ENCODE data around the gene NME7. TPM values are rescaled to one million over a fixed set of nuclear protein-coding genes. Genes with fewer than 3 reads are reported as not detected.
"Not testable (repeated sequence)": the region's sequence is repeated elsewhere in the genome, so short reads cannot be mapped to it uniquely, and the experiment has no call there.

Gene NME7
- total and polyA plus RNA-seq, 2 experiments from 2014 or later: 39.1 to 48.5 TPM

DNA sequence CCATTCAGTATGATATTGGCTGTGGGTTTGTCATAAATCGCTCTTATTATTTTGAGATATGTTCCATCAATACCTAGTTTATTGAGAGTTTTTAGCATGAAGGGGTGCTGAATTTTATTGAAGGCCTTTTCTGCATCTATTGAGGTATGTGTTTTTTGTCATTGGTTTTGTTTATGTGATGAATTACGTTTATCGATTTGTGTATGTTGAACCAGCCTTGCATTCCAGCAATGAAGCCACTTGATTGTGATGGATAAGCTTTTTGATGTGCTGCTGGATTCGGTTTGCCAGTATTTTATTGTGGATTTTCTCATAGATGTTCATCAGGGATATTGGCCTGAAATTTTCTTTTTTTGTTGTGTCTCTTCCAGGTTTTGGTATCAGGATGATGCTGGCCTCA, 86.0 kb downstream of the NME7 start:
- H3K4me3 ChIP-seq; H3F3A ChIP-seq (replicated peaks; ENCODE audit: low read depth); H3K4me1 ChIP-seq (ENCODE audit: insufficient read depth); H3K27me3 ChIP-seq (ENCODE audit: insufficient read depth); H3K27ac Mint-ChIP-seq; H3K27me3 Mint-ChIP-seq (ENCODE audit: insufficient read depth, low read depth, poor library complexity); H3K4me2 ChIP-seq; H3K79me2 ChIP-seq (replicated peaks; ENCODE audit: insufficient read depth); DNase-seq (ENCODE audit: low spot score); H3K27ac ChIP-seq (ENCODE audit: low read depth); ATAC-seq; H3K4me3 Mint-ChIP-seq; H3K36me3 ChIP-seq (ENCODE audit: insufficient read depth); H2AFZ ChIP-seq; H3K9me2 ChIP-seq (ENCODE audit: insufficient read depth); H4K20me1 ChIP-seq (replicated peaks; ENCODE audit: insufficient read depth); H3K4me1 Mint-ChIP-seq: not testable (repeated sequence)
- Mint-ChIP-seq H3K36me3 (ENCODE audit: low read depth) (peaks cover 76% of the 10 kb centered on the region), H3K9me3 (peaks cover 66% of the 10 kb centered on the region)

DNA sequence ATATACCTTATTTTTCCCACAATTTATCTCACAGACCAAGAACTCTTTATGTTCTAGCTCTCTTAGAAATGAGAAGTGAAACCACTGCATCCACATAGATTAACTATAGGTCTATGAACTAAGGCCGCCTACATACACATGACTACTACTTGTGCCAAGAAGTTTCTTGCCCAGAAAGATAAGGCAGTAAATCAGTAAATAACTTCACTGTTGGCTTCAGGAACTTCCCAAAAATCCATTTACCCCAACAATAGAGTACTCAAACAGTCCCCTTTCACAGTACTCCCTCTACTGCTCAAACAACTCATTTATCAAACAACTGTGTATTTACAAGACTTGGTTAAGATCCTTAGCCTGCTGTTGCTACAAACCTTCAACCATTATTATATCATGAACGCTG, 96.5 kb downstream of the NME7 start:
- Mint-ChIP-seq H3K4me3 (no peak overlapping the region), H3K27ac (peak overlapping the region; percentile 33; the same call in 1 of the 2 replicates), H3K4me1 (peaks cover 5% of the 10 kb centered on the region; the same call in 1 of the 3 replicates), H3K36me3 (ENCODE audit: low read depth) (peaks cover 6% of the 10 kb centered on the region; the same call in 2 of the 3 replicates), H3K9me3 (peaks cover 9% of the 10 kb centered on the region; the same call in 2 of the 3 replicates), H3K27me3 (ENCODE audit: insufficient read depth, low read depth, poor library complexity) (no peaks in the 10 kb centered on the region)
- Histone ChIP-seq H3K27ac (ENCODE audit: low read depth) (no peak overlapping the region), H2AFZ (no peak overlapping the region), H3K36me3 (ENCODE audit: insufficient read depth) (no peaks in the 10 kb centered on the region), H4K20me1 (replicated peaks; ENCODE audit: insufficient read depth) (no peaks in the 10 kb centered on the region), H3K27me3 (ENCODE audit: insufficient read depth) (no peaks in the 10 kb centered on the region), H3K4me2 (no peak overlapping the region), H3K9me2 (ENCODE audit: insufficient read depth) (no peaks in the 10 kb centered on the region), H3F3A (replicated peaks; ENCODE audit: low read depth) (no peaks in the 10 kb centered on the region), H3K79me2 (replicated peaks; ENCODE audit: insufficient read depth) (no peaks in the 10 kb centered on the region), H3K4me3 (no peak overlapping the region), H3K4me1 (ENCODE audit: insufficient read depth) (no peaks in the 10 kb centered on the region)
- peak; percentile 28 for DNase-seq (ENCODE audit: low spot score)
- TF ChIP-seq, protein P1, sequence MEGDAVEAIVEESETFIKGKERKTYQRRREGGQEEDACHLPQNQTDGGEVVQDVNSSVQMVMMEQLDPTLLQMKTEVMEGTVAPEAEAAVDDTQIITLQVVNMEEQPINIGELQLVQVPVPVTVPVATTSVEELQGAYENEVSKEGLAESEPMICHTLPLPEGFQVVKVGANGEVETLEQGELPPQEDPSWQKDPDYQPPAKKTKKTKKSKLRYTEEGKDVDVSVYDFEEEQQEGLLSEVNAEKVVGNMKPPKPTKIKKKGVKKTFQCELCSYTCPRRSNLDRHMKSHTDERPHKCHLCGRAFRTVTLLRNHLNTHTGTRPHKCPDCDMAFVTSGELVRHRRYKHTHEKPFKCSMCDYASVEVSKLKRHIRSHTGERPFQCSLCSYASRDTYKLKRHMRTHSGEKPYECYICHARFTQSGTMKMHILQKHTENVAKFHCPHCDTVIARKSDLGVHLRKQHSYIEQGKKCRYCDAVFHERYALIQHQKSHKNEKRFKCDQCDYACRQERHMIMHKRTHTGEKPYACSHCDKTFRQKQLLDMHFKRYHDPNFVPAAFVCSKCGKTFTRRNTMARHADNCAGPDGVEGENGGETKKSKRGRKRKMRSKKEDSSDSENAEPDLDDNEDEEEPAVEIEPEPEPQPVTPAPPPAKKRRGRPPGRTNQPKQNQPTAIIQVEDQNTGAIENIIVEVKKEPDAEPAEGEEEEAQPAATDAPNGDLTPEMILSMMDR (conservative IDR thresholded peaks at IDR 0.05; ENCODE audit: low read depth in 2 of 2): peak; percentile 38 to 48
- TF ChIP-seq NANOG (IDR thresholded peaks at IDR 0.05; ENCODE audit: borderline replicate concordance): no peak
- peak; percentile 61 for ATAC-seq

DNA sequence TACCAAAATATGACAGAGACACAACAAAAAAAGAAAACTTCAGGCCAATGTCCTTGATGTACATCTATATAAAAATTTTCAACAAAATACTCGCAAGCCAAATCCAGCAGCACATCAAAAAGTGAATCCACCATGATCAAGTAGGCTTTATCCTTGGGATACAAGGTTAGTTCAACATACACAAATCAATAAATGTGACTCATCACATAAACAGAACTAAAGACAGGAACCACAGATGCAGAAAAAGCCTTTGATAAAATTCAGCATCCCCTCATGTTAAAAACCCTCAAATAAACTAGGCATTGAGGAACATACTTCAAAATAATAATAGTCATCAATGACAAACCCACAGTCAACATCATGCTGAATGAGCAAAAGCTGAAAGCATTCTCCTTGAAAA, 101.5 kb downstream of the NME7 start:
- Histone ChIP-seq H3K27ac (ENCODE audit: low read depth) (no peak overlapping the region), H3K36me3 (ENCODE audit: insufficient read depth) (0 out of 2 replicates have a peak, but pooled peaks cover 4% of the 10 kb centered on the region), H3K4me1 (ENCODE audit: insufficient read depth) (no peaks in the 10 kb centered on the region), H3K79me2 (replicated peaks; ENCODE audit: insufficient read depth) (no peaks in the 10 kb centered on the region), H3F3A (replicated peaks; ENCODE audit: low read depth) (no peaks in the 10 kb centered on the region), H3K27me3 (ENCODE audit: insufficient read depth) (no peaks in the 10 kb centered on the region), H3K4me2 (no peak overlapping the region), H3K9me2 (ENCODE audit: insufficient read depth) (peaks cover 22% of the 10 kb centered on the region; the same call in 1 of the 2 replicates), H2AFZ (no peak overlapping the region), H4K20me1 (replicated peaks; ENCODE audit: insufficient read depth) (no peaks in the 10 kb centered on the region), H3K4me3 (no peak overlapping the region)
- no peak overlapping the region for H3K27ac Mint-ChIP-seq
- no peak for DNase-seq (ENCODE audit: low spot score)
- no peaks in the 10 kb centered on the region for H3K9me3 Mint-ChIP-seq
- peaks cover 2% of the 10 kb centered on the region; the same call in 1 of the 3 replicates for H3K4me1 Mint-ChIP-seq
- no peak for ATAC-seq
- no peaks in the 10 kb centered on the region for H3K27me3 Mint-ChIP-seq (ENCODE audit: insufficient read depth, low read depth, poor library complexity)
- H3K4me3 Mint-ChIP-seq: no peak overlapping the region
- H3K36me3 Mint-ChIP-seq (ENCODE audit: low read depth): no peaks in the 10 kb centered on the region
- TF ChIP-seq STAT1 (IDR thresholded peaks at IDR 0.05; ENCODE audit: unreplicated experiment) (no peak), JUNB (IDR thresholded peaks at IDR 0.05; ENCODE audit: unreplicated experiment) (no peak), ZNF114 (CRISPR knock-in tag; IDR thresholded peaks at IDR 0.05) (no peak), POLR2AphosphoS5 (IDR thresholded peaks at IDR 0.05; ENCODE audit: low read depth) (no peak), CREB1 (CRISPR knock-in tag; IDR thresholded peaks at IDR 0.05; ENCODE audit: low read depth) (no peak)
- TF ChIP-seq, protein P2, sequence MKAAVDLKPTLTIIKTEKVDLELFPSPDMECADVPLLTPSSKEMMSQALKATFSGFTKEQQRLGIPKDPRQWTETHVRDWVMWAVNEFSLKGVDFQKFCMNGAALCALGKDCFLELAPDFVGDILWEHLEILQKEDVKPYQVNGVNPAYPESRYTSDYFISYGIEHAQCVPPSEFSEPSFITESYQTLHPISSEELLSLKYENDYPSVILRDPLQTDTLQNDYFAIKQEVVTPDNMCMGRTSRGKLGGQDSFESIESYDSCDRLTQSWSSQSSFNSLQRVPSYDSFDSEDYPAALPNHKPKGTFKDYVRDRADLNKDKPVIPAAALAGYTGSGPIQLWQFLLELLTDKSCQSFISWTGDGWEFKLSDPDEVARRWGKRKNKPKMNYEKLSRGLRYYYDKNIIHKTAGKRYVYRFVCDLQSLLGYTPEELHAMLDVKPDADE (IDR thresholded peaks at IDR 0.05): no peak
- TF ChIP-seq, protein P3, sequence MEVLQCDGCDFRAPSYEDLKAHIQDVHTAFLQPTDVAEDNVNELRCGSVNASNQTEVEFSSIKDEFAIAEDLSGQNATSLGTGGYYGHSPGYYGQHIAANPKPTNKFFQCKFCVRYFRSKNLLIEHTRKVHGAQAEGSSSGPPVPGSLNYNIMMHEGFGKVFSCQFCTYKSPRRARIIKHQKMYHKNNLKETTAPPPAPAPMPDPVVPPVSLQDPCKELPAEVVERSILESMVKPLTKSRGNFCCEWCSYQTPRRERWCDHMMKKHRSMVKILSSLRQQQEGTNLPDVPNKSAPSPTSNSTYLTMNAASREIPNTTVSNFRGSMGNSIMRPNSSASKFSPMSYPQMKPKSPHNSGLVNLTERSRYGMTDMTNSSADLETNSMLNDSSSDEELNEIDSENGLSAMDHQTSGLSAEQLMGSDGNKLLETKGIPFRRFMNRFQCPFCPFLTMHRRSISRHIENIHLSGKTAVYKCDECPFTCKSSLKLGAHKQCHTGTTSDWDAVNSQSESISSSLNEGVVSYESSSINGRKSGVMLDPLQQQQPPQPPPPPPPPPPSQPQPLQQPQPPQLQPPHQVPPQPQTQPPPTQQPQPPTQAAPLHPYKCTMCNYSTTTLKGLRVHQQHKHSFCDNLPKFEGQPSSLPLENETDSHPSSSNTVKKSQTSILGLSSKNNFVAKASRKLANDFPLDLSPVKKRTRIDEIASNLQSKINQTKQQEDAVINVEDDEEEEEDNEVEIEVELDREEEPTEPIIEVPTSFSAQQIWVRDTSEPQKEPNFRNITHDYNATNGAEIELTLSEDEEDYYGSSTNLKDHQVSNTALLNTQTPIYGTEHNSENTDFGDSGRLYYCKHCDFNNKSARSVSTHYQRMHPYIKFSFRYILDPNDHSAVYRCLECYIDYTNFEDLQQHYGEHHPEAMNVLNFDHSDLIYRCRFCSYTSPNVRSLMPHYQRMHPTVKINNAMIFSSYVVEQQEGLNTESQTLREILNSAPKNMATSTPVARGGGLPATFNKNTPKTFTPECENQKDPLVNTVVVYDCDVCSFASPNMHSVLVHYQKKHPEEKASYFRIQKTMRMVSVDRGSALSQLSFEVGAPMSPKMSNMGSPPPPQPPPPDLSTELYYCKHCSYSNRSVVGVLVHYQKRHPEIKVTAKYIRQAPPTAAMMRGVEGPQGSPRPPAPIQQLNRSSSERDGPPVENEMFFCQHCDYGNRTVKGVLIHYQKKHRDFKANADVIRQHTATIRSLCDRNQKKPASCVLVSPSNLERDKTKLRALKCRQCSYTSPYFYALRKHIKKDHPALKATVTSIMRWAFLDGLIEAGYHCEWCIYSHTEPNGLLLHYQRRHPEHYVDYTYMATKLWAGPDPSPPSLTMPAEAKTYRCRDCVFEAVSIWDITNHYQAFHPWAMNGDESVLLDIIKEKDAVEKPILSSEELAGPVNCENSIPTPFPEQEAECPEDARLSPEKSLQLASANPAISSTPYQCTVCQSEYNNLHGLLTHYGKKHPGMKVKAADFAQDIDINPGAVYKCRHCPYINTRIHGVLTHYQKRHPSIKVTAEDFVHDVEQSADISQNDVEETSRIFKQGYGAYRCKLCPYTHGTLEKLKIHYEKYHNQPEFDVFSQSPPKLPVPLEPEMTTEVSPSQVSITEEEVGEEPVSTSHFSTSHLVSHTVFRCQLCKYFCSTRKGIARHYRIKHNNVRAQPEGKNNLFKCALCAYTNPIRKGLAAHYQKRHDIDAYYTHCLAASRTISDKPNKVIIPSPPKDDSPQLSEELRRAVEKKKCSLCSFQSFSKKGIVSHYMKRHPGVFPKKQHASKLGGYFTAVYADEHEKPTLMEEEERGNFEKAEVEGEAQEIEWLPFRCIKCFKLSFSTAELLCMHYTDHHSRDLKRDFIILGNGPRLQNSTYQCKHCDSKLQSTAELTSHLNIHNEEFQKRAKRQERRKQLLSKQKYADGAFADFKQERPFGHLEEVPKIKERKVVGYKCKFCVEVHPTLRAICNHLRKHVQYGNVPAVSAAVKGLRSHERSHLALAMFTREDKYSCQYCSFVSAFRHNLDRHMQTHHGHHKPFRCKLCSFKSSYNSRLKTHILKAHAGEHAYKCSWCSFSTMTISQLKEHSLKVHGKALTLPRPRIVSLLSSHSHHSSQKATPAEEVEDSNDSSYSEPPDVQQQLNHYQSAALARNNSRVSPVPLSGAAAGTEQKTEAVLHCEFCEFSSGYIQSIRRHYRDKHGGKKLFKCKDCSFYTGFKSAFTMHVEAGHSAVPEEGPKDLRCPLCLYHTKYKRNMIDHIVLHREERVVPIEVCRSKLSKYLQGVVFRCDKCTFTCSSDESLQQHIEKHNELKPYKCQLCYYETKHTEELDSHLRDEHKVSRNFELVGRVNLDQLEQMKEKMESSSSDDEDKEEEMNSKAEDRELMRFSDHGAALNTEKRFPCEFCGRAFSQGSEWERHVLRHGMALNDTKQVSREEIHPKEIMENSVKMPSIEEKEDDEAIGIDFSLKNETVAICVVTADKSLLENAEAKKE (CRISPR knock-in tag; IDR thresholded peaks at IDR 0.05): no peak
